Measurements from ENCODE around the gene CRHR1. TPM values are rescaled to one million over a fixed set of nuclear protein-coding genes. Genes with fewer than 3 reads are reported as not detected.

The CRHR1 gene
- total and polyA plus RNA-seq, 10 donors = 0.22 TPM; not detected in 9

- TF ChIP-seq CTCF (IDR thresholded peaks at IDR 0.05 in 8 of 11, conservative IDR thresholded peaks at IDR 0.05 in 3 of 11) = no peak
- TF ChIP-seq POLR2AphosphoS5 (IDR thresholded peaks at IDR 0.05) = no peak
- no peak for TF ChIP-seq POLR2A (IDR thresholded peaks at IDR 0.05)
- Histone ChIP-seq H3K27me3 (replicated peaks in 1 of 7) (peaks cover 0 to 70% (median 7%) of the 10 kb centered on the region in 7 donors), H3K9me3 (no peaks in the 10 kb centered on the region), H3K4me3 (no peak overlapping the region), H3K4me1 (no peaks in the 10 kb centered on the region), H3K36me3 (no peaks in the 10 kb centered on the region), H3K27ac (no peak overlapping the region)
- DNase-seq = no peak
- 54 to 83% (median 74%) methylated on average over 10 to 15 of the region's 15 CpGs for WGBS, 5 donors
- intact Hi-C loops (cut with DNase I; ENCODE audit: low total_unique reads) = no loop called here
Observed at GRCh38 chr17:45809499-45809898, 25.4 kb downstream of the CRHR1 start.

- H3K4me3 ChIP-seq = no peak overlapping the region
- no peak for DNase-seq
- no peaks in the 10 kb centered on the region for H3K9me3 ChIP-seq
- WGBS, 5 donors = 69 to 74% (median 72%) methylated on average over 3 of the region's 3 CpGs
- intact Hi-C loops (cut with DNase I; ENCODE audit: low total_unique reads) = no loop called here
- no peaks in the 10 kb centered on the region for H3K4me1 ChIP-seq
- H3K27me3 ChIP-seq (replicated peaks in 1 of 7) = peaks cover 0 to 44% (median 7%) of the 10 kb centered on the region in 7 donors
- TF ChIP-seq POLR2A (IDR thresholded peaks at IDR 0.05) = no peak
- TF ChIP-seq POLR2AphosphoS5 (IDR thresholded peaks at IDR 0.05) = no peak
- H3K27ac ChIP-seq = no peak overlapping the region
- H3K36me3 ChIP-seq = no peaks in the 10 kb centered on the region
Observed at GRCh38 chr17:45812102-45812501, 28.0 kb downstream of the CRHR1 start.

- intact Hi-C loops (cut with DNase I; ENCODE audit: low total_unique reads) = no loop called here
- H3K36me3 ChIP-seq = no peaks in the 10 kb centered on the region
- no peak overlapping the region for H3K27ac ChIP-seq
- DNase-seq = no peak
- H3K4me1 ChIP-seq = no peaks in the 10 kb centered on the region
- no peaks in the 10 kb centered on the region for H3K9me3 ChIP-seq
- no peak for TF ChIP-seq POLR2A (IDR thresholded peaks at IDR 0.05)
- no peak for TF ChIP-seq POLR2AphosphoS5 (IDR thresholded peaks at IDR 0.05)
- TF ChIP-seq CTCF (IDR thresholded peaks at IDR 0.05 in 8 of 11, conservative IDR thresholded peaks at IDR 0.05 in 3 of 11) = no peak
- peaks cover 0 to 35% (median 7%) of the 10 kb centered on the region in 7 donors for H3K27me3 ChIP-seq (replicated peaks in 1 of 7)
- H3K4me3 ChIP-seq = no peak overlapping the region
- WGBS, 5 donors = 30 to 50% (median 33%) methylated on average over 19 to 22 of the region's 22 CpGs
Observed at GRCh38 chr17:45813048-45813725, 29.1 kb downstream of the CRHR1 start.

- no peaks in the 10 kb centered on the region for H3K4me1 ChIP-seq
- H3K36me3 ChIP-seq = no peaks in the 10 kb centered on the region
- TF ChIP-seq POLR2AphosphoS5 (IDR thresholded peaks at IDR 0.05) = no peak
- 83 to 89% (median 86%) methylated on average over 14 to 17 of the region's 17 CpGs for WGBS, 5 donors
- H3K9me3 ChIP-seq = no peaks in the 10 kb centered on the region
- intact Hi-C loops (cut with DNase I; ENCODE audit: low total_unique reads) = no loop called here
- no peak overlapping the region for H3K27ac ChIP-seq
- H3K4me3 ChIP-seq = no peak overlapping the region
- DNase-seq = no peak
- H3K27me3 ChIP-seq (replicated peaks in 1 of 7) = peaks cover 0 to 29% (median 7%) of the 10 kb centered on the region in 7 donors
Observed at GRCh38 chr17:45814622-45815606, 30.8 kb downstream of the CRHR1 start.

GRCh38 chr17:45815752-45816151 is 31.6 kb downstream of the CRHR1 start:
- intact Hi-C loops (cut with DNase I; ENCODE audit: low total_unique reads) = no loop called here

More at GRCh38 chr17:45815752-45816151, 31.6 kb downstream of the CRHR1 start:
- Histone ChIP-seq H3K27ac (no peak overlapping the region), H3K36me3 (no peaks in the 10 kb centered on the region), H3K9me3 (no peaks in the 10 kb centered on the region), H3K4me1 (no peaks in the 10 kb centered on the region), H3K27me3 (replicated peaks in 1 of 7) (peaks cover 0 to 28% (median 7%) of the 10 kb centered on the region in 7 donors), H3K4me3 (no peak overlapping the region)
- TF ChIP-seq POLR2A (IDR thresholded peaks at IDR 0.05) = no peak
- TF ChIP-seq POLR2AphosphoS5 (IDR thresholded peaks at IDR 0.05) = no peak
- no peak for TF ChIP-seq CTCF (IDR thresholded peaks at IDR 0.05 in 8 of 11, conservative IDR thresholded peaks at IDR 0.05 in 3 of 11)
- no peak for DNase-seq
- WGBS, 5 donors = 81 to 88% (median 86%) methylated on average over 6 of the region's 6 CpGs

Measured in spleen (tissue), 11 donors.